Measurements from ENCODE around the gene SLC39A11.

The SLC39A11 gene

DNA sequence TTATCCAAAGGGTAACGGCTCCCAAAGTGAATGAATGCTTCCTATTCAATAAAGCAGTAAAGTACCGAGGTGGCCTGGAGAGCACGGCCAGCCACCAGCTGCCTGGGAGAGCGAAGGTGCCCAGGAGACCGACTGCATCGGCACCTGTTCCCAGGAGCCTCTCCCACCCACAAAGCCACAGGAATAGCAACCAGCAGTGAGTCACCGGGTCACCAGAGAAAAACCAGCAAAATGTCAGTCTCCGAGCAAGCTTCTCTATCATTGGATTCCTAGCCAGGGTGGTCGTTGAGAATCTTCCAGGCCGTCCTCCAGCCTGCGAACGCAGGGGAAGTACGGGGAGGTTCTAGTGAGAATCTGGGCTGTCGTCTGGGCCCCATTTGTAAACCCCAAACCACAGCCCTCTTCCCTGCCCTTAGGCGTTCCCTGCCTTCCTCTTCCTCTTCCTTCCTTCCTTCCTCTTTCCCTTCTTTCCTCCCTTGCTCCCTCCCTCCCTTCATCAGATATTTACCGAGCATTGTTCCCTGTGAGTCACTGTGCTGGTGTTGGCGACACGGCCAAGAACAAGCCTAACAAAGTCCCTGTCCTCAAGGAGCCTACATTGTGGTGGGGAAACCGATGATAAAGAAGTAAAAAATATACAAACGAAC, 114.6 kb downstream of the SLC39A11 start:
- Mint-ChIP-seq H3K4me3 (no peak overlapping the region), H3K4me1 (peaks cover 21% of the 10 kb centered on the region), H3K9me3 (peaks cover 13% of the 10 kb centered on the region), H3K27me3 (ENCODE audit: low read depth, poor library complexity) (peaks cover 9% of the 10 kb centered on the region), H3K27ac (peak overlapping the region; percentile 74), H3K36me3 (ENCODE audit: low read depth) (peaks cover 4% of the 10 kb centered on the region)
- TF ChIP-seq CTCF (IDR thresholded peaks at IDR 0.05): no peak
- DNase-seq: no peak

DNA sequence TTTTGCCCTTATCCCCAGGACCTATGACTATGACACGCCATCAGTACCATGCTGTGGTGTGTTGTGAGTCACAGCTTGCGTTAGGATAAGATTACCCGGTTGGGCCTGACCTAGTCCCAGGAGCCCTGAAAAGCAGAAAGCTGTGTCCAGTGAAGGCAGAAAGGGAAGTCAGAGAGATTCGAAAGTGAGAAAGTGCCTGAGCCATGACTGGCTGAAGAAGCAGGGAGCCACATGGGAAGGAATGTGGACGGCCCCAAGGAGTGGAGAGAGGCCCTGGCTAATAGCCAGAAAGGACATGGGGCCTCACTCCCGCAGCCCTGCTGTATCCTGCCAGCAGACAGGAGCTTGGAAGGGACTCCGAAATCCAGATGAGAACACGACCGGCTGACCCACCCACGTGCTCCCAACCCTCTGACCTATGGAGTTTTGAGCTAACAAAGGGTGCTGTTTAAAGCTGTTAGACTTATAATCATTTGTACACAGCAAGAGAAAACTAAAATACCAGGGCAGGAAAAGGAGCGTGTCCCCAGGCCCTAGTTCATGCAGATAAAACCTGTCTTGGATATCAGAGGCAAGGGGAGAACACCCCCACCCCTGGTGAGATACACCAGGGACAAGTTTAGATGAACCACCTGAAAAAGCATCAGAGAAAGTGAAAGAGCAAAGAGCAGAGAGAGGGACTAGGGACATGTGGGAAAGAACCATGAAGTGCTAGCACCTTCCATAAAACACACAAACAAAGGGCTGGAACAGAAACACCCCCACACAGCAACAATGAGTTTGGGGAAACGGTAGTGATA, 115.3 kb downstream of the SLC39A11 start:
- H3K4me3 Mint-ChIP-seq: no peak overlapping the region
- peaks cover 28% of the 10 kb centered on the region for H3K4me1 Mint-ChIP-seq
- H3K36me3 Mint-ChIP-seq (ENCODE audit: low read depth): peaks cover 4% of the 10 kb centered on the region
- H3K27ac Mint-ChIP-seq: peak overlapping the region; percentile 74
- no peak for DNase-seq
- peaks cover 13% of the 10 kb centered on the region for H3K9me3 Mint-ChIP-seq
- peaks cover 9% of the 10 kb centered on the region for H3K27me3 Mint-ChIP-seq (ENCODE audit: low read depth, poor library complexity)
- no peak for TF ChIP-seq CTCF (IDR thresholded peaks at IDR 0.05)

- peaks cover 4% of the 10 kb centered on the region for H3K36me3 Mint-ChIP-seq (ENCODE audit: low read depth)
- no peak overlapping the region for H3K27ac Mint-ChIP-seq
- TF ChIP-seq CTCF (IDR thresholded peaks at IDR 0.05): no peak
- H3K27me3 Mint-ChIP-seq (ENCODE audit: low read depth, poor library complexity): peaks cover 9% of the 10 kb centered on the region
- peaks cover 13% of the 10 kb centered on the region for H3K9me3 Mint-ChIP-seq
- H3K4me3 Mint-ChIP-seq: no peak overlapping the region
- DNase-seq: no peak
- H3K4me1 Mint-ChIP-seq: peaks cover 45% of the 10 kb centered on the region
These were observed 117.0 kb downstream of the SLC39A11 start for GRCh38 chr17:72975509-72975908.

- Mint-ChIP-seq H3K27me3 (ENCODE audit: low read depth, poor library complexity) (peaks cover 7% of the 10 kb centered on the region), H3K27ac (no peak overlapping the region), H3K4me1 (peaks cover 53% of the 10 kb centered on the region), H3K9me3 (peaks cover 13% of the 10 kb centered on the region), H3K36me3 (ENCODE audit: low read depth) (peaks cover 4% of the 10 kb centered on the region), H3K4me3 (no peak overlapping the region)
- TF ChIP-seq CTCF (IDR thresholded peaks at IDR 0.05): no peak
- DNase-seq: no peak
These were observed 117.8 kb downstream of the SLC39A11 start for GRCh38 chr17:72974605-72975232.

DNA sequence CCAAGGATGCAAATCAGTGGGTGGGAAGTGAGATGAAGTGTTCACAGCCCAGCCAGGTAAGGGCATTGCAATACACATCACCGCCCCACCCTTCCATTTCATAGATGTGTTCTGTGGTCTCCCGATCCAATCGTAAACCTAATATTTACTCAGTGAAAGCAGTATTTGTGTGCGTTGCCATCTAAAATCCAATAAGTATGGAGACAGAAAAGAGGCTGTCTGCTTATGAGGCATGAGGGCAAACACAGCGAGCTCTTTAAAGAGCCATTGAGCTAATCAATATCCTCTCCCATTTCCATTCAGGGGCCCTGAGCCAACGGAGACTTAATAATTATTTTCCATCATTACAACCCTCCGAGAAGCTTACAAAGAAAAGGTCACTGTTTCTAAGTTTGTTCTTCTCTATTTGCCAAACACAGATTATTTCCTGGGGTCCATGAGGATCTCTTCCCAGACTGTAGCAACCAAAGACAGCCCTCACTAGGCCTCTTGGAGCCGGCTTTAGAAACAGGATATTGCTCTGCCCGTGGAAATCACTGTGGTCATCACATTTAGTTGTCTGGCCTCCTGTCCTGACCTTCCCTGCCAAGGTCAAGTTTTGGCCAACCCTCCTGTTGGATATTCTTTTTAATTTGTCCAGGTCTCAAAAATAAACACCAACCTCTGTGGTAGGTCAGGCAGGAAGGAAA, 120.1 kb downstream of the SLC39A11 start:
- no peak for DNase-seq
- no peak for TF ChIP-seq CTCF (IDR thresholded peaks at IDR 0.05)

More for the DNA sequence above, 120.1 kb downstream of the SLC39A11 start:
- peaks cover 13% of the 10 kb centered on the region for H3K9me3 Mint-ChIP-seq
- H3K27ac Mint-ChIP-seq: no peak overlapping the region
- peaks cover 4% of the 10 kb centered on the region for H3K36me3 Mint-ChIP-seq (ENCODE audit: low read depth)
- no peak overlapping the region for H3K4me3 Mint-ChIP-seq
- peaks cover 11% of the 10 kb centered on the region for H3K27me3 Mint-ChIP-seq (ENCODE audit: low read depth, poor library complexity)
- peaks cover 67% of the 10 kb centered on the region for H3K4me1 Mint-ChIP-seq
